Spleen (tissue), 11 donors: ENCODE measurements around the gene RMRP. TPM values are rescaled to one million over a fixed set of nuclear protein-coding genes. Genes with fewer than 3 reads are reported as not detected.

Experiments used
- DNase-seq: peaks from one replicate; pipeline ENCODE4 v3.0.0-alpha.2; 2020
- H3K27ac ChIP-seq, 8 donors: fragments of 200-600 bp; sonication (generic) in 7 of 8; 1 replicate in 4 of 8; 2 replicates in 4 of 8; pipeline versions ENCODE4 v1.5.0 to v1.8.0; 2016 to 2021; ENCODE audit warnings: inconsistent platforms in 4 of 8, mild to moderate bottlenecking in 4 of 8, moderate library complexity in 1 of 8
- H3K27me3 ChIP-seq, 7 donors: fragments of 200-600 bp; sonication (generic) in 6 of 7; replicated peaks in 1 of 7; 1 replicate in 4 of 7; 2 replicates in 3 of 7; pipeline versions ENCODE4 v1.5.0 to v1.8.0; 2016 to 2021; ENCODE audit warnings: inconsistent platforms in 3 of 7, mild to moderate bottlenecking in 1 of 7
- H3K36me3 ChIP-seq, 6 donors: fragments of 200-600 bp; sonication (generic) in 5 of 6; 1 replicate in 4 of 6; 2 replicates in 2 of 6; pipeline versions ENCODE4 v1.5.0 to v1.8.0; 2016 to 2021; ENCODE audit warnings: inconsistent platforms in 2 of 6
- H3K4me1 ChIP-seq, 6 donors: fragments of 200-600 bp; sonication (generic) in 5 of 6; 1 replicate in 3 of 6; 2 replicates in 3 of 6; pipeline versions ENCODE4 v1.5.0 to v1.8.0; 2016 to 2021; ENCODE audit warnings: inconsistent platforms in 3 of 6
- H3K4me3 ChIP-seq, 8 donors: fragments of 200-600 bp; sonication (generic) in 7 of 8; 1 replicate in 4 of 8; 2 replicates in 4 of 8; pipeline versions ENCODE4 v1.5.0 to v1.8.0; 2016 to 2021; ENCODE audit warnings: inconsistent platforms in 4 of 8, mild to moderate bottlenecking in 4 of 8, moderate library complexity in 2 of 8
- H3K9me3 ChIP-seq, 8 donors: fragments of 200-600 bp; sonication (generic) in 7 of 8; 1 replicate in 4 of 8; 2 replicates in 4 of 8; pipeline versions ENCODE4 v1.5.0 to v1.8.0; 2016 to 2021; ENCODE audit warnings: inconsistent platforms in 4 of 8
- POLR2A ChIP-seq, 3 donors: fragments of 450-650 bp; IDR thresholded peaks; one replicate each; pipeline ENCODE4 v1.5.1; 2017; ENCODE audit warnings: antibody characterized with exemption in 3 of 3, mild to moderate bottlenecking in 1 of 3
- POLR2AphosphoS5 ChIP-seq, 3 donors: sonication (generic); formaldehyde crosslinking; IDR thresholded peaks; one replicate each; pipeline ENCODE4 v1.5.1; 2017; ENCODE audit warnings: antibody characterized with exemption in 3 of 3
- WGBS, 5 donors: extraction: QIAGEN DNeasy Blood & Tissue Kit in 3 of 5; methylation state at CpG; one replicate each; pipeline versions ENCODE4 v1.1.5 to v1.1.7; 2013 to 2018; 5-methylcytosine and 5-hydroxymethylcytosine counted together
- intact Hi-C: fragments of 100-400 bp; cut with DNase I; formaldehyde crosslinking; loops from one replicate; pipeline ENCODE4 v1.15.0; 2023; ENCODE audit warnings: low total_unique reads
- polyA plus RNA-seq, 3 donors: library from polyadenylated mRNA; stranded (reverse); fragments of 200-250 nt; gene quantifications; one replicate each; pipeline ENCODE4 v1.2.1, GENCODE V29; 2013
- total RNA-seq, 7 donors: library from RNA; depleted of rRNA in 3 of 7; stranded (reverse); fragments of >200 nt in 3 of 7; fragmentation: NEBNext Ultra II Directional in 4 of 7; extraction: Animal tissue kit (Norgen Biotek cat#: 25700) in 4 of 7; gene quantifications; one replicate each; pipeline versions ENCODE4 v1.1.0 to v1.2.1, GENCODE V29; 2016 to 2021
- TF ChIP-seq, protein P1 (sequence below), 11 experiments: fragments of 200-600 bp in 7 of 11; fragments of 450-650 bp in 4 of 11; sonication (generic) in 4 of 11; IDR thresholded peaks in 8 of 11; conservative IDR thresholded peaks in 3 of 11; 1 replicate in 7 of 11; 2 replicates in 4 of 11; pipeline versions ENCODE4 v1.4.0 to v1.8.0; 2016 to 2021; ENCODE audit warnings: antibody characterized with exemption in 11 of 11, inconsistent platforms in 4 of 11, mild to moderate bottlenecking in 1 of 11
- donor health status: healthy with polysubstance abuse.
- donor health status: DM: no; HTN: no; CAD: no; lungs with moderate emphysema.
- donor health status: DM: no; HTN: no; CAD: no.
- donor health status: Bipolar disorder and iron deficiency.
- donor health status: healthy.
- donor health status: DM: no; HTN: no; CAD: no.
- donor health status: DM: yes; HTN: yes; CAD: no.

The RMRP gene
- total and polyA plus RNA-seq, 10 donors, result 42.1 to 28,996 (median 10,652) TPM; not detected in 1

- 63 to 78% (median 76%) methylated on average over 6 of the region's 6 CpGs for WGBS, 5 donors
Measured at GRCh38 chr9:35669331-35670145, 11.7 kb upstream of the RMRP start.

DNA sequence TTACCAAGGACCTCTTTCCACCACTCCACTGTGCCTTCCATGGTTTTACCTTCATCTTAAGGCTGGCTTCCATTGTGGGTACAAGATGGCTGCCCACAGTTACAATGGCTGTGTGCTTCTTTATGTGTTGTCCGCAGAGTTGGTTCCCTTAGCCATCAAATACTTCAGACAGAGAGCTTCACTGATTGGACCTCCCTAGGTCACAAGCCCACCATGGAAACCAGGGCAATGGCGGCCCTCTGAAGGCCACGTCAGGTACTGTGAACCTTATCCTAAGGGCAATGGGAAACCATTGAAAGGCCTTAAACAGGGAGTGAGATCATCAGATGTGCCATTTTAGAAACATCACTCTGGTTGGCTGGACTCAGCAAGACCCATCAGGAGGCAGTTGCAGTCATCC is 10.1 kb upstream of the RMRP start:
- Histone ChIP-seq H3K27me3 (no peaks in the 10 kb centered on the region), H3K9me3 (no peaks in the 10 kb centered on the region), H3K4me1 (peaks cover 5 to 39% (median 28%) of the 10 kb centered on the region in 6 donors), H3K27ac (no peak overlapping the region), H3K36me3 (no peaks in the 10 kb centered on the region), H3K4me3 (no peak overlapping the region)
- WGBS, 5 donors, result 90 to 100% (median 94%) methylated on average over 3 of the region's 3 CpGs
- TF ChIP-seq, protein P1, sequence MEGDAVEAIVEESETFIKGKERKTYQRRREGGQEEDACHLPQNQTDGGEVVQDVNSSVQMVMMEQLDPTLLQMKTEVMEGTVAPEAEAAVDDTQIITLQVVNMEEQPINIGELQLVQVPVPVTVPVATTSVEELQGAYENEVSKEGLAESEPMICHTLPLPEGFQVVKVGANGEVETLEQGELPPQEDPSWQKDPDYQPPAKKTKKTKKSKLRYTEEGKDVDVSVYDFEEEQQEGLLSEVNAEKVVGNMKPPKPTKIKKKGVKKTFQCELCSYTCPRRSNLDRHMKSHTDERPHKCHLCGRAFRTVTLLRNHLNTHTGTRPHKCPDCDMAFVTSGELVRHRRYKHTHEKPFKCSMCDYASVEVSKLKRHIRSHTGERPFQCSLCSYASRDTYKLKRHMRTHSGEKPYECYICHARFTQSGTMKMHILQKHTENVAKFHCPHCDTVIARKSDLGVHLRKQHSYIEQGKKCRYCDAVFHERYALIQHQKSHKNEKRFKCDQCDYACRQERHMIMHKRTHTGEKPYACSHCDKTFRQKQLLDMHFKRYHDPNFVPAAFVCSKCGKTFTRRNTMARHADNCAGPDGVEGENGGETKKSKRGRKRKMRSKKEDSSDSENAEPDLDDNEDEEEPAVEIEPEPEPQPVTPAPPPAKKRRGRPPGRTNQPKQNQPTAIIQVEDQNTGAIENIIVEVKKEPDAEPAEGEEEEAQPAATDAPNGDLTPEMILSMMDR (IDR thresholded peaks at IDR 0.05 in 8 of 11, conservative IDR thresholded peaks at IDR 0.05 in 3 of 11), result no peak
- intact Hi-C loops, result loop anchor here (10.0 kb wide), 1 partner anchor 63 kb away; the partner anchor contains the start of gene TESK1
- no peak for DNase-seq

More at GRCh38 chr9:35669331-35670145, 11.7 kb upstream of the RMRP start:
- peak; percentile 5 for DNase-seq
- TF ChIP-seq POLR2A (IDR thresholded peaks at IDR 0.05) (no peak), POLR2AphosphoS5 (IDR thresholded peaks at IDR 0.05) (no peak)
- TF ChIP-seq, protein P1 (IDR thresholded peaks at IDR 0.05 in 8 of 11, conservative IDR thresholded peaks at IDR 0.05 in 3 of 11), result no peak
- Histone ChIP-seq H3K27ac (no peak overlapping the region), H3K4me1 (peaks cover 5 to 23% (median 19%) of the 10 kb centered on the region in 6 donors), H3K27me3 (no peaks in the 10 kb centered on the region), H3K36me3 (no peaks in the 10 kb centered on the region), H3K9me3 (no peaks in the 10 kb centered on the region), H3K4me3 (no peak overlapping the region)
- intact Hi-C loops, result loop anchor here (10.0 kb wide), 1 partner anchor 65 kb away; the partner anchor contains the start of gene TESK1

DNA sequence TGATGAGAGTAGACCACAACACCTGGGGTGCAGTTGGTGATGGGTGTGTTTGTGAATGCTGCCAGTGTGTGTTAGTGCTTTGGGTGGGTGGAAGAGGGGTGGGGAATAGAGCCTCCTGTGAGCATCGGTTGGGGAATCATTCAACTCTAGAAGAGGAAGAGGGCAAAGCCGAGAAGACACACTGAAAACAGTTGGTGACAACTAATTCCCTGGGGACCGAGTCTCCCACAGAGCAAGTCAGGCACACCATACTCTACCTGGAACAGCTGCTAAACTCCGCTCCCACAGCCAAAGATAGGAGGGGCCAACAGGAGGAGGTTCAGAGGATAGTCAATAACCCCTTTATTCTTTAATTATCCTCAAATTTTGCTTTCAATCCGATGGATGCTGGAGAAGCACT is 8.7 kb upstream of the RMRP start:
- no peak for DNase-seq
- Histone ChIP-seq H3K9me3 (no peaks in the 10 kb centered on the region), H3K4me3 (no peak overlapping the region), H3K27ac (no peak overlapping the region), H3K4me1 (peaks cover 16 to 53% (median 41%) of the 10 kb centered on the region in 6 donors), H3K27me3 (no peaks in the 10 kb centered on the region), H3K36me3 (peaks cover 0 to 12% (median under 1%) of the 10 kb centered on the region in 6 donors)
- intact Hi-C loops, result loop anchor here (10.0 kb wide), 1 partner anchor 62 kb away; the partner anchor contains the start of gene TESK1
- 64 to 85% (median 75%) methylated on average over 5 of the region's 5 CpGs for WGBS, 5 donors
- TF ChIP-seq POLR2AphosphoS5 (IDR thresholded peaks at IDR 0.05) (no peak), POLR2A (IDR thresholded peaks at IDR 0.05) (no peak)
- TF ChIP-seq, protein P1 (IDR thresholded peaks at IDR 0.05 in 8 of 11, conservative IDR thresholded peaks at IDR 0.05 in 3 of 11), result no peak

GRCh38 chr9:35666045-35666444 is 8.2 kb upstream of the RMRP start:
- DNase-seq, result no peak
- Histone ChIP-seq H3K4me1 (peaks cover 20 to 58% (median 46%) of the 10 kb centered on the region in 6 donors), H3K27ac (peak overlapping the region in 2 of 8 donors; percentile 69 to 97)

More at GRCh38 chr9:35666045-35666444, 8.2 kb upstream of the RMRP start:
- H3K4me3 ChIP-seq, result no peak overlapping the region
- TF ChIP-seq POLR2A (IDR thresholded peaks at IDR 0.05) (no peak), POLR2AphosphoS5 (IDR thresholded peaks at IDR 0.05) (no peak)
- TF ChIP-seq, protein P1 (IDR thresholded peaks at IDR 0.05 in 8 of 11, conservative IDR thresholded peaks at IDR 0.05 in 3 of 11), result no peak
- intact Hi-C loops, result loop anchor here (10.0 kb wide), 1 partner anchor 61 kb away; the partner anchor contains the start of gene TESK1
- H3K36me3 ChIP-seq, result peaks cover 0 to 17% (median 3%) of the 10 kb centered on the region in 6 donors
- no peaks in the 10 kb centered on the region for H3K9me3 ChIP-seq
- no peaks in the 10 kb centered on the region for H3K27me3 ChIP-seq
- 71 to 91% (median 79%) methylated on average over 1 of the region's 1 CpG for WGBS, 5 donors
